Trophoblast cell (in vitro differentiated cells and primary cell): ENCODE results near the gene ADK.
"Not testable (repeated sequence)": the region's sequence is repeated elsewhere in the genome, so short reads cannot be mapped to it uniquely, and the experiment has no call there.

ENCODE experiments used
- DNase-seq, 2 donors: peaks; one replicate each; pipeline ENCODE4 v3.0.0-alpha.2; 2016
- H2AFZ ChIP-seq: 2 replicates; pipeline ENCODE4 v1.6.1; 2013; ENCODE audit warnings: low read length, moderate library complexity, mild to moderate bottlenecking; ENCODE audit not compliant: insufficient read depth, poor library complexity
- H2AK5ac ChIP-seq: 2 replicates; pipeline ENCODE4 v1.6.1; 2013; ENCODE audit warnings: mild to moderate bottlenecking, low read length
- H2BK120ac ChIP-seq: 2 replicates; pipeline ENCODE4 v1.6.1; 2013; ENCODE audit warnings: low read length, mild to moderate bottlenecking, moderate library complexity; ENCODE audit not compliant: insufficient read depth, poor library complexity
- H2BK12ac ChIP-seq: 2 replicates; pipeline ENCODE4 v1.6.1; 2013; ENCODE audit warnings: mild to moderate bottlenecking, low read length, moderate library complexity
- H2BK5ac ChIP-seq: 2 replicates; pipeline ENCODE4 v1.6.1; 2013; ENCODE audit warnings: low read length, low read depth, moderate library complexity, mild to moderate bottlenecking; ENCODE audit not compliant: poor library complexity
- H3K14ac ChIP-seq: 2 replicates; pipeline ENCODE4 v1.6.1; 2013; ENCODE audit warnings: mild to moderate bottlenecking, low read length
- H3K18ac ChIP-seq: 2 replicates; pipeline ENCODE4 v1.6.1; 2013; ENCODE audit warnings: mild to moderate bottlenecking, low read length
- H3K23ac ChIP-seq: 2 replicates; pipeline ENCODE4 v1.6.1; 2013; ENCODE audit warnings: low read length
- H3K27ac ChIP-seq: 2 replicates; pipeline ENCODE4 v1.5.1; 2013; ENCODE audit warnings: low read depth, mild to moderate bottlenecking, inconsistent platforms, low read length, moderate library complexity
- H3K27me3 ChIP-seq: 2 replicates; pipeline ENCODE4 v1.6.1; 2013; ENCODE audit warnings: inconsistent platforms, mild to moderate bottlenecking, low read length, moderate library complexity; ENCODE audit not compliant: insufficient read depth
- H3K36me3 ChIP-seq, 2 experiments: 1 replicate in 1 of 2; 2 replicates in 1 of 2; pipeline ENCODE4 v1.6.1; 2013; ENCODE audit warnings: low read length in 2 of 2, mild to moderate bottlenecking in 2 of 2, moderate library complexity in 1 of 2; ENCODE audit not compliant: insufficient read depth in 2 of 2, control insufficient read depth in 1 of 2
- H3K4ac ChIP-seq: 2 replicates; pipeline ENCODE4 v1.6.1; 2013; ENCODE audit warnings: low read depth, mild to moderate bottlenecking, low read length, moderate library complexity
- H3K4me1 ChIP-seq, 2 experiments: 1 replicate in 1 of 2; 2 replicates in 1 of 2; pipeline ENCODE4 v1.6.1; 2013; ENCODE audit warnings: low read length in 2 of 2, mild to moderate bottlenecking in 2 of 2, moderate library complexity in 1 of 2; ENCODE audit not compliant: insufficient read depth in 2 of 2, control insufficient read depth in 1 of 2
- H3K4me2 ChIP-seq: 2 replicates; pipeline ENCODE4 v1.6.1; 2013; ENCODE audit warnings: inconsistent platforms, mild to moderate bottlenecking, low read length, moderate library complexity
- H3K4me3 ChIP-seq: 2 replicates; pipeline ENCODE4 v1.5.1; 2013; ENCODE audit warnings: mild to moderate bottlenecking, low read depth, low read length, inconsistent platforms
- H3K79me1 ChIP-seq: one replicate; pipeline ENCODE4 v1.6.1; 2013; ENCODE audit warnings: low read length
- H3K79me2 ChIP-seq: 2 replicates; pipeline ENCODE4 v1.6.1; 2013; ENCODE audit warnings: low read length, mild to moderate bottlenecking; ENCODE audit not compliant: control insufficient read depth, insufficient read depth, poor library complexity
- H3K9ac ChIP-seq: 2 replicates; pipeline ENCODE4 v1.6.1; 2013; ENCODE audit warnings: mild to moderate bottlenecking, low read length
- H3K9me3 ChIP-seq: 2 replicates; pipeline ENCODE4 v1.6.1; 2013; ENCODE audit warnings: low read depth, mild to moderate bottlenecking, control low read depth, inconsistent platforms, low read length; ENCODE audit not compliant: insufficient read depth
- H4K12ac ChIP-seq: 2 replicates; pipeline ENCODE4 v1.6.1; 2013; ENCODE audit warnings: low read depth, mild to moderate bottlenecking, low read length, moderate library complexity
- H4K8ac ChIP-seq: 2 replicates; pipeline ENCODE4 v1.6.1; 2013; ENCODE audit warnings: low read depth, mild to moderate bottlenecking, low read length, moderate library complexity
- H4K91ac ChIP-seq: one replicate; pipeline ENCODE4 v1.6.1; 2013; ENCODE audit warnings: low read depth, mild to moderate bottlenecking, low read length, moderate library complexity
- WGBS: extraction: QIAGEN DNeasy Blood & Tissue Kit; methylation state at CpG from one replicate; pipeline ENCODE4 v1.1.7; 2013; ENCODE audit warnings: missing lambda C conversion rate; ENCODE audit not compliant: insufficient read length, insufficient coverage; ENCODE audit errors: extremely low coverage; 5-methylcytosine and 5-hydroxymethylcytosine counted together

The ADK gene

DNA sequence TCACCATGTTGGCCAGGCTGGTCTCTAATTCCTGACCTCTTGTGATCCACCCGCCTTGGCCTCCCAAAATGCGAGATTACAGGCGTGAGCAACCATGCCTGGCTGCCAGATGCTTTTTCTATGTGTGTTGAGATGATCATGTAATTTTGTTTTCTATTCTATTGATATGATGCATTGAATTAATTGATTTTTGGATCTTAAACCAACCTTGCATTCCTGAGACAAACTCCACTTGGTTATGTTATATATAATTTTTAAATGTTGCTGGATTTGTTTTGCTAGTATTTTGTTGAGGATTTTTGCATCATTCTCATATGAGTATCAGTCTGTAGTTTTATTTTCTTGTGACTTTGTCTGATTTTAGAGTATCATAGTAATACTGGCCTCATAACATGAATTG is 192.8 kb downstream of the ADK start:
- Histone ChIP-seq H3K36me3 (peaks cover 0 to 2% of the 10 kb centered on the region in 2 experiments), H2BK5ac (no peak overlapping the region), H3K18ac (no peak overlapping the region), H4K12ac (no peak overlapping the region), H2AK5ac (no peak overlapping the region), H4K8ac (no peak overlapping the region), H2BK12ac (no peak overlapping the region), H4K91ac (no peak overlapping the region), H3K79me2 (no peaks in the 10 kb centered on the region), H2AFZ (no peak overlapping the region), H3K4ac (no peak overlapping the region), H3K27ac (no peak overlapping the region), H3K4me2 (no peak overlapping the region), H3K9me3 (no peaks in the 10 kb centered on the region), H3K14ac (no peak overlapping the region), H2BK120ac (no peak overlapping the region), H3K27me3 (no peaks in the 10 kb centered on the region), H3K4me1 (no peaks in the 10 kb centered on the region), H3K9ac (no peak overlapping the region), H3K79me1 (no peaks in the 10 kb centered on the region), H3K23ac (no peak overlapping the region), H3K4me3 (no peak overlapping the region)
- no CpG with 5 or more reads among the region's 3 CpGs for WGBS
- DNase-seq, result no peak

DNA sequence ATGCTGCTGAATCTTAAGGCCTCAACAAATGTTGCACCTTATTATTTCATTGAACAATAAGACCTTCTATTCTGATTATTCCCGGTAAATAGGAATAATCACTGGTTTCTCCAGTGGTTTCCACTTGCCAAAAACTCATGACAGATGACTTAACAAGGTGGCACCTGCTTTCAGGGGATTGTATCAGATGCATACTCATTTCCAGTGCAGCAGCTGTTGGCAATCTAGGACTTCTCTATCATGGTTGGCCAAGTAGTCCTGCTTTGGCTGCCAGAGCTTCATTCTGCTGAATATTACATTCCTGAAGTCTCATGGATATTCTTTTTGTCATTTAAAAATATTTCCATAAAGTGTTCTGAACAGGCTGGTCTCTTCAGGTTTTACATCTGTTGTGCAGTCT is 193.3 kb downstream of the ADK start:
- Histone ChIP-seq H2BK12ac (no peak overlapping the region), H3K23ac (no peak overlapping the region), H2BK120ac (no peak overlapping the region), H3K4ac (no peak overlapping the region), H2AFZ (no peak overlapping the region), H3K9ac (no peak overlapping the region), H4K12ac (no peak overlapping the region), H3K27ac (no peak overlapping the region), H3K4me1 (no peaks in the 10 kb centered on the region), H3K79me2 (no peaks in the 10 kb centered on the region), H3K18ac (no peak overlapping the region), H3K36me3 (peaks cover 0 to 2% of the 10 kb centered on the region in 2 experiments), H2BK5ac (no peak overlapping the region), H3K27me3 (no peaks in the 10 kb centered on the region), H3K4me2 (no peak overlapping the region), H3K4me3 (no peak overlapping the region), H4K8ac (no peak overlapping the region), H3K9me3 (no peaks in the 10 kb centered on the region), H3K14ac (no peak overlapping the region), H2AK5ac (no peak overlapping the region), H4K91ac (no peak overlapping the region), H3K79me1 (no peaks in the 10 kb centered on the region)
- DNase-seq, result no peak
- WGBS, result no CpG with 5 or more reads among the region's 1 CpG

GRCh38 chr10:74347522-74347921 is 196.5 kb downstream of the ADK start:
- Histone ChIP-seq H4K8ac (no peak overlapping the region), H4K12ac (no peak overlapping the region), H3K23ac (no peak overlapping the region), H2AK5ac (no peak overlapping the region), H2BK5ac (no peak overlapping the region), H3K4me3 (no peak overlapping the region), H3K79me2 (no peaks in the 10 kb centered on the region), H3K14ac (no peak overlapping the region), H3K79me1 (no peaks in the 10 kb centered on the region), H3K18ac (no peak overlapping the region), H3K4me2 (no peak overlapping the region), H3K4me1 (no peaks in the 10 kb centered on the region), H3K36me3 (peaks cover 0 to 2% of the 10 kb centered on the region in 2 experiments), H2BK12ac (no peak overlapping the region), H2BK120ac (no peak overlapping the region), H4K91ac (no peak overlapping the region), H3K4ac (no peak overlapping the region), H3K27ac (no peak overlapping the region), H3K9ac (no peak overlapping the region), H2AFZ (no peak overlapping the region), H3K9me3 (no peaks in the 10 kb centered on the region), H3K27me3 (no peaks in the 10 kb centered on the region)
- no CpG with 5 or more reads among the region's 6 CpGs for WGBS
- no peak for DNase-seq

DNA sequence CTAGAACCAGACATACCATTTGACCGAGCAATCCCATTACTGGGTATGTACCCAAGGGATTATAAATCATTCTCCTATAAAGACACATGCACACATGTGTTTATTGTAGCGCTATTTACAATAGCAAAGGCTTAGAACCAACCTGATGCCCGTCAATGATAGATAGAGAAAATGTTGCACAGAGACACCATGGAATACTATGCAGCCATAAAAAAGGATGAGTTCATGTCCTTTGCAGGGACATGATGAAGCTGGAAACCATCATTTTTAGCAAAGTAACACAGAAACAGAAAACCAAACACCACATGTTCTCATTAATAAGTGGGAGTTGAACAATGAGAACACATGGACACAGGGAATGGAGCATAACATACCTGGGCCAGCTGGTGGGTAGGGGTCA is 202.0 kb downstream of the ADK start:
- H2AK5ac ChIP-seq, H2BK120ac ChIP-seq, H3K36me3 ChIP-seq, H3K9ac ChIP-seq, DNase-seq, H2BK5ac ChIP-seq, H2AFZ ChIP-seq, H3K27ac ChIP-seq, H3K4me3 ChIP-seq, H3K14ac ChIP-seq, H3K18ac ChIP-seq, H3K9me3 ChIP-seq, H4K8ac ChIP-seq, H3K79me1 ChIP-seq, H3K23ac ChIP-seq, H4K91ac ChIP-seq, H3K4me1 ChIP-seq, H4K12ac ChIP-seq, H3K4me2 ChIP-seq, H3K27me3 ChIP-seq, H3K4ac ChIP-seq, H2BK12ac ChIP-seq, H3K79me2 ChIP-seq: not testable (repeated sequence)
- no CpG with 5 or more reads among the region's 3 CpGs for WGBS
